WTC11 (cell line): ENCODE data around the gene MYO5B. TPM values are rescaled to one million over a fixed set of nuclear protein-coding genes. Genes with fewer than 3 reads are reported as not detected.

Experiments used
- ATAC-seq: fragments of 200-7000 bp; cut with Tn5 transposase; 2 replicates; pipeline ENCODE4 v1.10.0; 2021; ENCODE audit warnings: mild to moderate bottlenecking, moderate library complexity
- CTCF ChIA-PET: fragments of 300-600 bp; sonication (Branson Sonifier 250); formaldehyde crosslinking; loops from one replicate; lab custom pipeline; 2021; ENCODE audit warnings: antibody characterized with exemption; lab: Charles Lee
- POLR2A ChIA-PET: fragments of 350-600 bp; sonication (Branson Sonifier 250); formaldehyde crosslinking; loops from one replicate; lab custom pipeline; 2021; ENCODE audit warnings: antibody characterized with exemption; lab: Charles Lee
- DNase-seq: peaks from one replicate; pipeline ENCODE4 v3.0.0; 2021; ENCODE audit warnings: low spot score
- H3K27ac Mint-ChIP-seq: 2 replicates; pipeline ENCODE4 v1.8.0; 2021; ENCODE audit warnings: mixed read lengths
- H3K27me3 Mint-ChIP-seq: 2 replicates; pipeline ENCODE4 v1.8.0; 2021; ENCODE audit warnings: low read depth, mild to moderate bottlenecking, moderate library complexity, mixed read lengths
- H3K36me3 Mint-ChIP-seq: 2 replicates; pipeline ENCODE4 v1.8.0; 2021; ENCODE audit warnings: mixed read lengths
- H3K4me1 Mint-ChIP-seq: 2 replicates; pipeline ENCODE4 v1.8.0; 2022; ENCODE audit warnings: mixed read lengths
- H3K4me3 Mint-ChIP-seq: 2 replicates; pipeline ENCODE4 v1.8.0; 2021; ENCODE audit warnings: mild to moderate bottlenecking, moderate library complexity, mixed read lengths
- H3K9me3 Mint-ChIP-seq: 2 replicates; pipeline ENCODE4 v1.8.0; 2021; ENCODE audit warnings: mixed read lengths
- CREM ChIP-seq: sonication (generic); formaldehyde crosslinking; IDR thresholded peaks from 2 replicates; pipeline ENCODE4 v1.8.1; 2022; ENCODE audit warnings: mild to moderate bottlenecking, missing genetic modification reagents, moderate library complexity
- EMX1 ChIP-seq: fragments of 250-450 bp; sonication (Bioruptor Pico); IDR thresholded peaks from 2 replicates; pipeline ENCODE4 v1.8.0; 2021; ENCODE audit warnings: mild to moderate bottlenecking
- ETV6 ChIP-seq: sonication (generic); formaldehyde crosslinking; IDR thresholded peaks from 2 replicates; pipeline ENCODE4 v1.8.1; 2022; ENCODE audit warnings: mild to moderate bottlenecking, missing genetic modification reagents
- FOXJ3 ChIP-seq: sonication (generic); formaldehyde crosslinking; IDR thresholded peaks from 2 replicates; pipeline ENCODE4 v1.9.0; 2021; ENCODE audit warnings: missing genetic modification reagents, mild to moderate bottlenecking, borderline replicate concordance
- FOXK1 ChIP-seq: sonication (generic); formaldehyde crosslinking; IDR thresholded peaks from 2 replicates; pipeline ENCODE4 v1.8.0; 2022; ENCODE audit warnings: mild to moderate bottlenecking, moderate library complexity, missing genetic modification reagents
- GTF2I ChIP-seq: fragments of 250-450 bp; sonication (Bioruptor Pico); conservative IDR thresholded peaks from 2 replicates; pipeline ENCODE4 v1.4.0; 2021; ENCODE audit warnings: mild to moderate bottlenecking
- MYBL2 ChIP-seq: sonication (generic); formaldehyde crosslinking; IDR thresholded peaks from 2 replicates; pipeline ENCODE4 v1.8.1; 2023; ENCODE audit warnings: mild to moderate bottlenecking, moderate library complexity, missing genetic modification reagents
- NR3C1 ChIP-seq: sonication (generic); formaldehyde crosslinking; conservative IDR thresholded peaks from 2 replicates; pipeline ENCODE4 v1.8.1; 2023; ENCODE audit warnings: low read depth, mild to moderate bottlenecking, missing genetic modification reagents
- PRDM15 ChIP-seq: sonication (generic); formaldehyde crosslinking; IDR thresholded peaks from 2 replicates; pipeline ENCODE4 v1.8.0; 2022; ENCODE audit warnings: missing genetic modification reagents
- PREB ChIP-seq: sonication (generic); formaldehyde crosslinking; IDR thresholded peaks from 2 replicates; pipeline ENCODE4 v1.8.1; 2022; ENCODE audit warnings: mild to moderate bottlenecking, missing genetic modification reagents, moderate library complexity, borderline replicate concordance
- RORB ChIP-seq: fragments of 250-450 bp; sonication (Bioruptor Pico); IDR thresholded peaks from 2 replicates; pipeline ENCODE4 v1.9.0; 2021; ENCODE audit warnings: mild to moderate bottlenecking
- SP1 ChIP-seq: sonication (generic); formaldehyde crosslinking; conservative IDR thresholded peaks from 2 replicates; pipeline ENCODE4 v1.8.1; 2022; ENCODE audit warnings: missing genetic modification reagents
- TP53 ChIP-seq: sonication (generic); formaldehyde crosslinking; IDR thresholded peaks from 2 replicates; pipeline ENCODE4 v1.8.1; 2023; ENCODE audit warnings: mild to moderate bottlenecking, missing genetic modification reagents
- ZBTB21 ChIP-seq: sonication (generic); formaldehyde crosslinking; IDR thresholded peaks from 2 replicates; pipeline ENCODE4 v1.8.1; 2023; ENCODE audit warnings: mild to moderate bottlenecking, missing genetic modification reagents, borderline replicate concordance
- ZNF425 ChIP-seq: fragments of 250-450 bp; sonication (Bioruptor Pico); conservative IDR thresholded peaks from 2 replicates; pipeline ENCODE4 v1.9.0; 2021; ENCODE audit warnings: mild to moderate bottlenecking
- total RNA-seq: library from RNA; stranded (reverse); gene quantifications from 3 replicates; pipeline ENCODE4 v1.2.3, GENCODE V29; 2021
- TF ChIP-seq, protein P1 (sequence below): sonication (generic); formaldehyde crosslinking; IDR thresholded peaks from 2 replicates; pipeline ENCODE4 v1.8.1; 2023; ENCODE audit warnings: mild to moderate bottlenecking, missing genetic modification reagents, borderline replicate concordance
- TF ChIP-seq, protein P2 (sequence below): sonication (generic); formaldehyde crosslinking; conservative IDR thresholded peaks from 2 replicates; pipeline ENCODE4 v1.8.1; 2022; ENCODE audit warnings: mild to moderate bottlenecking, missing genetic modification reagents
- TF ChIP-seq, protein P3 (sequence below): sonication (generic); formaldehyde crosslinking; IDR thresholded peaks from 2 replicates; pipeline ENCODE4 v1.8.0; 2023; ENCODE audit warnings: mild to moderate bottlenecking, missing genetic modification reagents

The MYO5B gene
- total RNA-seq, 1 experiment from 2014 or later: 8.7 TPM

- POLR2A ChIA-PET: interaction anchor here (0.5 kb wide), 1 partner anchor 83 kb away, joined by 5 read pairs; no protein-coding TSS in a partner anchor
- Mint-ChIP-seq H3K36me3 (no peaks in the 10 kb centered on the region), H3K4me3 (no peak overlapping the region), H3K27me3 (no peaks in the 10 kb centered on the region), H3K9me3 (peaks cover 7% of the 10 kb centered on the region; the same call in 1 of the 2 replicates), H3K27ac (no peak overlapping the region), H3K4me1 (peaks cover 4% of the 10 kb centered on the region; the same call in 1 of the 2 replicates)
- DNase-seq (no peak), ATAC-seq (no peak)
- CTCF ChIA-PET: no interaction called here
- TF ChIP-seq, protein P1, sequence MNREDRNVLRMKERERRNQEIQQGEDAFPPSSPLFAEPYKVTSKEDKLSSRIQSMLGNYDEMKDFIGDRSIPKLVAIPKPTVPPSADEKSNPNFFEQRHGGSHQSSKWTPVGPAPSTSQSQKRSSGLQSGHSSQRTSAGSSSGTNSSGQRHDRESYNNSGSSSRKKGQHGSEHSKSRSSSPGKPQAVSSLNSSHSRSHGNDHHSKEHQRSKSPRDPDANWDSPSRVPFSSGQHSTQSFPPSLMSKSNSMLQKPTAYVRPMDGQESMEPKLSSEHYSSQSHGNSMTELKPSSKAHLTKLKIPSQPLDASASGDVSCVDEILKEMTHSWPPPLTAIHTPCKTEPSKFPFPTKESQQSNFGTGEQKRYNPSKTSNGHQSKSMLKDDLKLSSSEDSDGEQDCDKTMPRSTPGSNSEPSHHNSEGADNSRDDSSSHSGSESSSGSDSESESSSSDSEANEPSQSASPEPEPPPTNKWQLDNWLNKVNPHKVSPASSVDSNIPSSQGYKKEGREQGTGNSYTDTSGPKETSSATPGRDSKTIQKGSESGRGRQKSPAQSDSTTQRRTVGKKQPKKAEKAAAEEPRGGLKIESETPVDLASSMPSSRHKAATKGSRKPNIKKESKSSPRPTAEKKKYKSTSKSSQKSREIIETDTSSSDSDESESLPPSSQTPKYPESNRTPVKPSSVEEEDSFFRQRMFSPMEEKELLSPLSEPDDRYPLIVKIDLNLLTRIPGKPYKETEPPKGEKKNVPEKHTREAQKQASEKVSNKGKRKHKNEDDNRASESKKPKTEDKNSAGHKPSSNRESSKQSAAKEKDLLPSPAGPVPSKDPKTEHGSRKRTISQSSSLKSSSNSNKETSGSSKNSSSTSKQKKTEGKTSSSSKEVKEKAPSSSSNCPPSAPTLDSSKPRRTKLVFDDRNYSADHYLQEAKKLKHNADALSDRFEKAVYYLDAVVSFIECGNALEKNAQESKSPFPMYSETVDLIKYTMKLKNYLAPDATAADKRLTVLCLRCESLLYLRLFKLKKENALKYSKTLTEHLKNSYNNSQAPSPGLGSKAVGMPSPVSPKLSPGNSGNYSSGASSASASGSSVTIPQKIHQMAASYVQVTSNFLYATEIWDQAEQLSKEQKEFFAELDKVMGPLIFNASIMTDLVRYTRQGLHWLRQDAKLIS (CRISPR knock-in tag): no peak
- no peak for TF ChIP-seq ZNF425 (CRISPR knock-in tag)
- TF ChIP-seq PRDM15 (CRISPR knock-in tag): no peak
- TF ChIP-seq CREM (CRISPR knock-in tag): no peak
- TF ChIP-seq MYBL2 (CRISPR knock-in tag): no peak
- no peak for TF ChIP-seq FOXJ3 (CRISPR knock-in tag)
- no peak for TF ChIP-seq PREB (CRISPR knock-in tag)
- TF ChIP-seq ZBTB21: no peak
- TF ChIP-seq FOXK1: no peak
- TF ChIP-seq TP53: no peak
- no peak for TF ChIP-seq EMX1
- TF ChIP-seq SP1 (CRISPR knock-in tag): no peak
- no peak for TF ChIP-seq GTF2I (CRISPR knock-in tag)
- TF ChIP-seq, protein P2, sequence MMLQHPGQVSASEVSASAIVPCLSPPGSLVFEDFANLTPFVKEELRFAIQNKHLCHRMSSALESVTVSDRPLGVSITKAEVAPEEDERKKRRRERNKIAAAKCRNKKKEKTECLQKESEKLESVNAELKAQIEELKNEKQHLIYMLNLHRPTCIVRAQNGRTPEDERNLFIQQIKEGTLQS: no peak
- TF ChIP-seq ETV6 (CRISPR knock-in tag): no peak
- TF ChIP-seq NR3C1 (CRISPR knock-in tag): no peak
- TF ChIP-seq, protein P3, sequence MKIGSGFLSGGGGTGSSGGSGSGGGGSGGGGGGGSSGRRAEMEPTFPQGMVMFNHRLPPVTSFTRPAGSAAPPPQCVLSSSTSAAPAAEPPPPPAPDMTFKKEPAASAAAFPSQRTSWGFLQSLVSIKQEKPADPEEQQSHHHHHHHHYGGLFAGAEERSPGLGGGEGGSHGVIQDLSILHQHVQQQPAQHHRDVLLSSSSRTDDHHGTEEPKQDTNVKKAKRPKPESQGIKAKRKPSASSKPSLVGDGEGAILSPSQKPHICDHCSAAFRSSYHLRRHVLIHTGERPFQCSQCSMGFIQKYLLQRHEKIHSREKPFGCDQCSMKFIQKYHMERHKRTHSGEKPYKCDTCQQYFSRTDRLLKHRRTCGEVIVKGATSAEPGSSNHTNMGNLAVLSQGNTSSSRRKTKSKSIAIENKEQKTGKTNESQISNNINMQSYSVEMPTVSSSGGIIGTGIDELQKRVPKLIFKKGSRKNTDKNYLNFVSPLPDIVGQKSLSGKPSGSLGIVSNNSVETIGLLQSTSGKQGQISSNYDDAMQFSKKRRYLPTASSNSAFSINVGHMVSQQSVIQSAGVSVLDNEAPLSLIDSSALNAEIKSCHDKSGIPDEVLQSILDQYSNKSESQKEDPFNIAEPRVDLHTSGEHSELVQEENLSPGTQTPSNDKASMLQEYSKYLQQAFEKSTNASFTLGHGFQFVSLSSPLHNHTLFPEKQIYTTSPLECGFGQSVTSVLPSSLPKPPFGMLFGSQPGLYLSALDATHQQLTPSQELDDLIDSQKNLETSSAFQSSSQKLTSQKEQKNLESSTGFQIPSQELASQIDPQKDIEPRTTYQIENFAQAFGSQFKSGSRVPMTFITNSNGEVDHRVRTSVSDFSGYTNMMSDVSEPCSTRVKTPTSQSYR (CRISPR knock-in tag): no peak
- TF ChIP-seq RORB (CRISPR knock-in tag): no peak
Measured at GRCh38 chr18:50099725-50100407, 95.1 kb downstream of the MYO5B start.
